Ishikawa (cell line): ENCODE data around the gene DOCK3.

Experiments
- CREB1 ChIP-seq: IDR thresholded peaks from 2 replicates; pipeline ENCODE4 v1.6.1; 2012; ENCODE audit warnings: low read depth
- NFIC ChIP-seq: IDR thresholded peaks from 2 replicates; pipeline ENCODE4 v1.6.1; 2012
- RAD21 ChIP-seq: IDR thresholded peaks from 2 replicates; pipeline ENCODE4 v1.6.1; 2012; ENCODE audit warnings: low read depth
- TAF1 ChIP-seq: IDR thresholded peaks from 2 replicates; pipeline ENCODE4 v1.6.1; 2012; ENCODE audit warnings: low read depth, mild to moderate bottlenecking
- TEAD4 ChIP-seq: IDR thresholded peaks from 2 replicates; pipeline ENCODE4 v1.6.1; 2012
- YY1 ChIP-seq: IDR thresholded peaks from 2 replicates; pipeline ENCODE4 v1.6.1; 2012; ENCODE audit warnings: low read depth
- TF ChIP-seq, protein P1 (sequence below): IDR thresholded peaks from 2 replicates; pipeline ENCODE4 v1.6.1; 2012; ENCODE audit warnings: low read depth, mild to moderate bottlenecking

- no peak for TF ChIP-seq TEAD4
- TF ChIP-seq, protein P1, sequence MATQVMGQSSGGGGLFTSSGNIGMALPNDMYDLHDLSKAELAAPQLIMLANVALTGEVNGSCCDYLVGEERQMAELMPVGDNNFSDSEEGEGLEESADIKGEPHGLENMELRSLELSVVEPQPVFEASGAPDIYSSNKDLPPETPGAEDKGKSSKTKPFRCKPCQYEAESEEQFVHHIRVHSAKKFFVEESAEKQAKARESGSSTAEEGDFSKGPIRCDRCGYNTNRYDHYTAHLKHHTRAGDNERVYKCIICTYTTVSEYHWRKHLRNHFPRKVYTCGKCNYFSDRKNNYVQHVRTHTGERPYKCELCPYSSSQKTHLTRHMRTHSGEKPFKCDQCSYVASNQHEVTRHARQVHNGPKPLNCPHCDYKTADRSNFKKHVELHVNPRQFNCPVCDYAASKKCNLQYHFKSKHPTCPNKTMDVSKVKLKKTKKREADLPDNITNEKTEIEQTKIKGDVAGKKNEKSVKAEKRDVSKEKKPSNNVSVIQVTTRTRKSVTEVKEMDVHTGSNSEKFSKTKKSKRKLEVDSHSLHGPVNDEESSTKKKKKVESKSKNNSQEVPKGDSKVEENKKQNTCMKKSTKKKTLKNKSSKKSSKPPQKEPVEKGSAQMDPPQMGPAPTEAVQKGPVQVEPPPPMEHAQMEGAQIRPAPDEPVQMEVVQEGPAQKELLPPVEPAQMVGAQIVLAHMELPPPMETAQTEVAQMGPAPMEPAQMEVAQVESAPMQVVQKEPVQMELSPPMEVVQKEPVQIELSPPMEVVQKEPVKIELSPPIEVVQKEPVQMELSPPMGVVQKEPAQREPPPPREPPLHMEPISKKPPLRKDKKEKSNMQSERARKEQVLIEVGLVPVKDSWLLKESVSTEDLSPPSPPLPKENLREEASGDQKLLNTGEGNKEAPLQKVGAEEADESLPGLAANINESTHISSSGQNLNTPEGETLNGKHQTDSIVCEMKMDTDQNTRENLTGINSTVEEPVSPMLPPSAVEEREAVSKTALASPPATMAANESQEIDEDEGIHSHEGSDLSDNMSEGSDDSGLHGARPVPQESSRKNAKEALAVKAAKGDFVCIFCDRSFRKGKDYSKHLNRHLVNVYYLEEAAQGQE = no peak
- TF ChIP-seq TAF1 = no peak
- TF ChIP-seq RAD21 = no peak
- no peak for TF ChIP-seq YY1
- TF ChIP-seq CREB1 = no peak
- TF ChIP-seq NFIC = no peak
These were observed 724.0 kb downstream of the DOCK3 start for GRCh38 chr3:51398595-51399310.
